Measurements from ENCODE around the gene KCNMA1. TPM values are rescaled to one million over a fixed set of nuclear protein-coding genes. Genes with fewer than 3 reads are reported as not detected.
A peak's percentile ranks its signal among the peaks of the same experiment; 100 is the strongest.
"Not testable (repeated sequence)": the region's sequence is repeated elsewhere in the genome, so short reads cannot be mapped to it uniquely, and the experiment has no call there.

Gene KCNMA1
- total RNA-seq, 1 donor from 2014 or later, result 15.3 TPM

DNA sequence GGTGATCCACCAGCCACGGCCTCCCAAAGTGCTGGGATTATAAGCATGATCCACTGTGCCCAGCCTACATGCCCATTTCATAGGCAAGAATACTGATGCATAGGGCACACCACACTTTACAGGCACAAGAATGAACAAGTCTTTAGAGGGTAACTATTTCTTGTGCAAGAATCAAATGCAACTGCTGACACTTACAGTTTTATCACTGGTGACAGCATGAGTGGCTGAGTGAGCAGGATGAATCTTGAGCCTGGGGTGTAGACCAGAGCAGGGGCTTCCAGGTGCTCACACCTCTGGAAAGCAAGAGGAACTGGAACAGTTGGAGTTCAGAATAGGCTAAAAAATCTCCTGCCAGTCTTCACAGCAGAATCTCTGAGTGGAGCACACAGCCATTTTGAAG lies 287.5 kb downstream of the KCNMA1 start:
- no peak for DNase-seq (ENCODE audit: low read depth)

GRCh38 chr10:77349226-77349625 lies 288.4 kb downstream of the KCNMA1 start:
- no peak for DNase-seq (ENCODE audit: low read depth)

- DNase-seq (ENCODE audit: low read depth), result no peak
Observed at GRCh38 chr10:77348751-77349150, 288.9 kb downstream of the KCNMA1 start.

DNA sequence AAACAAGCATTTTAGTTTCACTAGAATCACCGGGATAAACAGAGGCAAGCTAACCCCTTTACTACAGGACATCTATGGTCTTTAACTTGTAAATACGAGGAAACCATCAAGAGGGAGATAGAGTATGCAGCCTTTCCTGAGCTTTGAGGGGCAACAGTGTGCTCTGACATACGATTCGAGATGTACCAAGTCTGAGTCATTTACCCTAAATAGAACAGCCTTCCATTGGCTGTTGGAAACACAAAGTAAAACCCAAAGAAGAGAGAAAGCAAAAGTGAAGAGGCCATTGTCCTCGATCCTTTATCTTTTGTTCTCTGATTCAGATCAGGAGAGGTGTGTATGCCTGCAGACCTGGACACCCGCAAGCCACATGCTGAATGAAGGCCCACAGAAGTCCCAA lies 289.5 kb downstream of the KCNMA1 start:
- DNase-seq (ENCODE audit: low read depth), result no peak

DNA sequence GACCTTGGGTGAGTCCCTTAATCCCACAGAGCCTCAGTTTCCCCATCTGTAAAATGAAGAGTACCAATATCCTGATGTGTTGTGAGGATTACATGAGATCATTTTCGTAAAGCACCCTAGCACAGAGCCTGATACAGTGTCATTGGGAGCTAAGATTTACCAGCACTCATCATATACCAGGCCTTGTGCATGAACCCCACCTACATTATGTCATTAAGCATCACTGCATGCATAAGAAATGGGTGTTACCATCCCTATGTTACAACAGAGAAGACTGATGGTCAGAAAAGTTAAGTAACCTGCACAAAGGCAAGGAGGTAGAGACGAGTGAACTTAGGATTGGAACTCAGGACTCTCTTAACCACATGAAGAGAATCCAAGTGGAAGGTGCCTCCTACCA lies 290.6 kb downstream of the KCNMA1 start:
- no peak for DNase-seq (ENCODE audit: low read depth)

- no peak for DNase-seq (ENCODE audit: low read depth)
Observed at GRCh38 chr10:77341055-77341454, 296.6 kb downstream of the KCNMA1 start.

DNA sequence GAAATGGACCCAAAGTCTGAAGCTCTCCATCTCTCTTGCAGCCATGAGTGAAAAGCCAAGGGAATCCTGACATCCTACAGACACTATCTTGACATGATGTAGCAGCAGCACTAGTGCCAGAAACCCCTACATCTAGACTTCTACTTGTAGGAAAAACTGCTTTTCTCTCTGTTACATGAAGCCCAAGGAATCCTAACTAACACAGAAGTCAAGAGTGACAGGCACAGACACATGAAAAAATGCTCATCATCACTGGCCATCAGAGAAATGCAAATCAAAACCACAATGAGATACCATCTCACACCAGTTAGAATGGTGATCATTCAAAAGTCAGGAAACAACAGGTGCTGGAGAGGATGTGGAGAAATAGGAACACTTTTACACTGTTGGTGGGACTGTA lies 297.7 kb downstream of the KCNMA1 start:
- DNase-seq (ENCODE audit: low read depth), result not testable (repeated sequence)

- no peak for DNase-seq (ENCODE audit: low read depth)
Observed at GRCh38 chr10:77339166-77339565, 298.4 kb downstream of the KCNMA1 start.

DNA sequence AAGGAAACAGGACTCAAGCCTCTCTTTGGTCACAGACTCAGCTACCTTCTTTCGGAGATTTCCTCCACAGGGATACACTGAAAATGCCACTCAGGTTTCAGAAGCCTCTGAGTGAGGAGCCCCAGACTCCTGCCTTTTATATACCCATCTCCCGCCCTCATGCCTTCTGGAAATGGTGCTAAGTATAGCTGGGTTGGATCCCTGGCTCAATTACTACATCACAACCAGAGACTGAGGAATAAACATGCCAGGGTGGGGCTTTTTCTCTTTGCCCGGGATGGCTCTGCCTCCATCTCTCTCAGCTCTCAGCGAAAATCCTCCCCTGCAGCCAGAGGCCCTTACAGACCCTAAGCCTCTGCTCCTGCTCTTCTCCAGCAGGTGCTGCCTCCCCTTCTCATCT lies 299.5 kb downstream of the KCNMA1 start:
- no peak for DNase-seq (ENCODE audit: low read depth)

DNA sequence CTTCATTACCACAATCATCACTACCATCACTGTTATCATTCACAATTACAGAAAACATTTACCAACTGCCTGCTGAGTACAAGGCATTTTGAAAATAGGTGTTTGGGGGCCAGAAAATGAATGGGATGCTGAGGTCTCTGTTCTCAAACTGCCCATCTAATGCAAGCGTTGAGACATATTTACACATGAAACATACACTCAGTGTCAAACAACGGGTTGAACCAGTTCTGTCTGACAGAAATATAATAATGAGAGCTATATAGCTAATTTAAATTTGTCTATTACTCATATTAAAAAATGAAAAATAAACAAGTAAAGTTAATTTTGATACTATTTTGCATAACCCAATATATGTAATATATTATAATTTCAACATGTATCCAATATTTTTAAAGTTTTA lies 303.1 kb downstream of the KCNMA1 start:
- no peak for DNase-seq (ENCODE audit: low read depth)

DNA sequence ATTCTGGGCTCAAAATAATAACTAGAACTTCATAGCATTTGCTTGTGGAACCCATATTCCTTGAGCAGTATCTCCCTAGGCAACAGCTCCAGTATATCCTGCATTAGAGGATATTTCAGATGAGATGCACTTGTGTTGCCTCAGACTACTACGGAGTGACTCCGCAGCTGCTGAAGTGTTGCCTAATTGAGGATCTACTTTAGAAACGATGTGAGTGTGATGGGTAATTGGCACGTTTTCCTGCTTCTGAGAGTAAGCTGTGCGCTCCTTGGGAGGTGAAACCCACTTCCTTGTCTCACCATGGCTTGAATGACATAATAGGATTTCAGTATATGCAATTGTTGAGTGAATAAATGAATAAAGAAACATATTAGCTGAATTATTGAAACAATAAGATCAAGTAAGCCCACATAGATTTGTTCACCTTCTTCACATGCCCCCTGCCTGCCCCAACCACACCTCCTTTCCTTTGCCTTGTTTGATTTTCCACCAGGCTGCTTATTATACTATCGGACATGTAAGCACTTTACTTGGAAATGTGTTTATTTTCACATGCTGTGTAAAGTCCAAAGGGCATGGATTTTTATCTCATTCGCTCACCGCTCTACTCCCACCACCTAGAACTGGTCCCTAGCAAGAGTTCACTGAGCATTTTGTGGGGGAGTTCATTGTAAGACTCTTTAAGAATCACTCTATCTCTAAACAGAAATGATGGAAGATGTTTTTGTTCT lies 303.8 kb downstream of the KCNMA1 start:
- DNase-seq (ENCODE audit: low read depth), result peak; percentile 39

DNA sequence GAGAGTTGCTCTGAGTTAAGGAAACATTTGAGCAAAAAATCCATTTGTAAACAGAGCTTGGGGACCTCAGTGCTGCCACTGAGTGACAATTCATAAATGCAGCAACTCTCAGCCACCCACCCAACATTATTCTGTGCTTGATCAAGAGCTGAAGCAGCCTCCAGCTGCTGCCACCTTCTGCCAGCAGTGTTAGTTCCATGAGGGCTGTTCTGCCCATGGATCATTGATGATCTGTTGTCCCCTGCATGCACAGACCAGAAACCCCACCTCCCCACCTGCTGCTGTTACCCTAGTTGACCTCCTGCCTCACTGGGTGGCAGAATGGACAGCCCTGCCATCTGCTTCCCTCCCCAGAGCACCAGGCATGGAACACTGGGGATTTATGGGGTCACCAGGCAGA lies 305.4 kb downstream of the KCNMA1 start:
- DNase-seq (ENCODE audit: low read depth), result peak; percentile 69

- peak; percentile 69 for DNase-seq (ENCODE audit: low read depth)
Observed at GRCh38 chr10:77328272-77328816, 309.3 kb downstream of the KCNMA1 start.

- no peak for DNase-seq (ENCODE audit: low read depth)
Observed at GRCh38 chr10:77325233-77325537, 312.4 kb downstream of the KCNMA1 start.

DNA sequence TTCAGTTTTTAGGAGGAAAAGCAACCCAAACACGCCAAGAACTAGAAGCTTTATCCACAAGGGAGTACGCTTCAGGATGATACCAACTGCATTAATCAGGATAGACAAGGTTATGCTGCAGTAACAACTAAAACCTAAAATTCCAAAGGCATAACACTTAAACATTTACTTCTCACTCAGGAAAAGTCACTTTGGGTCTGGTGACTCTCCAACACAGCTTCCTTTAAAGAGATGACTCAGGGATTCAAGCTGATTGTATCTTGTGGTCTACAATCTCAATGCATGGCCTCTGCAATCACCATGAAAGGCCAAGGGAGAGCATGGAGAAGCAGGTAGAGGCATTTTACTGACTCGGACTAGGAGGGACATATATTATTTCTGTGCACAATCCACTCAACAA lies 315.8 kb downstream of the KCNMA1 start:
- no peak for DNase-seq (ENCODE audit: low read depth)

DNA sequence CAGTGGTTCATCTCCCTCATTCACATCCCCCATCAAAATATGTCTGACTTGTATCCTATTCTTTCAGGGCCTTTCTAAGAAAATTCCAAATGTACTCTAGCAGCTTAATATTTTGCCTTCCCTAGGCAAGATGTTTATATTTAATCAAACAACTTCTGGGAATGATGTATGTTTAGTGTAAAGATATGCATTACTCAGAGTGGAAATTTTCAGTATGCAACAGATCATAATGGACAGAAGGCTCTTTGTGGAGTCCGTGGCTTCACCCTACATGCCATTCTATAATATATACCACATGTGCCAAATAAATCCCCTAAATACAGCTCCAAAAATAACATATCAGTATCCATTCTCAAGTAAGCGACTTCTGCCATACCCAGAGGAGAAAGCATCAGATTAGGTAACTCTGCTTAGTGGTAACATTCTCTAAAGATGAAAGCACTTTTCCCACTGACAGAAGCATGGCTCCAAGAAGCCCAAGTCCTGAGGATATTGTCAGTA lies 316.6 kb downstream of the KCNMA1 start:
- DNase-seq (ENCODE audit: low read depth), result no peak

GRCh38 chr10:77319557-77319956 lies 318.1 kb downstream of the KCNMA1 start:
- DNase-seq (ENCODE audit: low read depth), result peak; percentile 24

GRCh38 chr10:77318739-77319138 lies 318.9 kb downstream of the KCNMA1 start:
- DNase-seq (ENCODE audit: low read depth), result no peak

- DNase-seq (ENCODE audit: low read depth), result no peak
Observed at GRCh38 chr10:77317221-77317620, 320.4 kb downstream of the KCNMA1 start.

DNA sequence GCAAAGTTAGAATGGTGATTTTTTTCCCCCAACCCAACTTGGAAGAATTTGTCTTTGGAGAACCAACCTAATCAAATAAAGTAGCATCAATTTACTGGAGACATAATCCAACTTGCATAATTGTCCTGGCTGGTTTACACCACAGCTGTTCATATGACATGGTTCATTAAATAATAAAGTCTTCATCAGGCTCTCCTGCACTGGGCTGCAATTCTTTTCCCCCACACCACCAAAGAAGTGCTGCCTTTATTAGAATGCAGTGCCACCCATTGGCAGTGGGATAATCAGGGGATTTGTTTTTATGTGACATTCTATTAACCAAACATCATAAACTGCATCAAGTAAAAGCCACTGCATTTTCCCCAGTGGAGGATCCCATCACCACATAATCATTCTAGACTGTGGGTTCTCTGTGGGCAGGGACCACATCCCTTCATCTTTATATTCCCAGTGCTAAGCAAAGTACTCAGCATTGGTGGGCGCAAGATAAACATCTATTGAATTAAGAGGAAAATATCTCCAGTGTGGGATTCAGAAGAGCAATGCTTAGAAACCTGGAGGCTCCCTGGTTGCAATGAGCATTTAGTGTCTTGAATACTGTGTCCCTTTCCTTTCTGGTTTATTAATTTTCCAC lies 322.0 kb downstream of the KCNMA1 start:
- no peak for DNase-seq (ENCODE audit: low read depth)

- no peak for DNase-seq (ENCODE audit: low read depth)
Observed at GRCh38 chr10:77313066-77313750, 324.4 kb downstream of the KCNMA1 start.

DNA sequence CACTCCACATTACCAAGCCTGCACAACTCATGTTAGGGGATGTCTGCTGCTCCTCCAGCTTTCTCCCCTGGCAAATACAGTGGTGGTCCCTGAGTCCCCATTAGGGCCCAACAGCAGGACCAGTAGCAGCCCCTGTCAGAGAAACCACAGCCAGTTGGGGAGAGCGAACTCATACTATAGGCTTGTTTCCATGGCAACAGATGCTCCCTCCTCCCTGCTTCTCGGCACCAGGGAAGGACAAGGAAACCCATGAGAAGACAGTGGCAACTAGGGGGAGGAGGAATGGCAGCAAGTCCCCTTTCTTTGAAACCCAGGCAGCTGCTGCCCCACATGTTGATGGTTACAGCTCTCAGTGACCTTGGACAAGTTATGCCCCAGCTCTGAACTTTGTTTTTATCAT lies 326.4 kb downstream of the KCNMA1 start:
- no peak for DNase-seq (ENCODE audit: low read depth)
